ENCODE data around the gene FAM210B.

FAM210B gene

DNA sequence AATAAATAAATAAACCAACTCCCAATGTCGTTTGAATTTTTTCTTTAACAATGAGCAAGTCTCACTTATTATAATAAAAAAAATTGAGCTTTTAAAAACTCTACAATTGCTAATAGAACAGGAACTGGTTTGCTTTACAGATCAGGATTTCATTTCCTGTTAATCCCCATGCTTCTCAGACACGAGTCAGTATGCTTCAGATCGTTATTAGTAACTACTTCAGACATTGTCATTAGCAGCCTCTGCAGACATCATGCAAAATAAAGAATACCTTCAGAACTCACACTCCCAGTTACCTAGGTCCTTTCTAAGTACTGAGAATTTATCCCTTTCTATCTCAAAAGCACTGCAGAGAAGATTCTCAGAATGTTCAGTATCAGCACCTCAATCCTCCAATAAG lies 10.0 kb upstream of the FAM210B start:
- H3K79me2 ChIP-seq (ENCODE audit: control insufficient read depth, low read length), result no peaks in the 10 kb centered on the region
- peaks cover 14% of the 10 kb centered on the region for H3K27me3 ChIP-seq (ENCODE audit: control insufficient read depth, low read length)

DNA sequence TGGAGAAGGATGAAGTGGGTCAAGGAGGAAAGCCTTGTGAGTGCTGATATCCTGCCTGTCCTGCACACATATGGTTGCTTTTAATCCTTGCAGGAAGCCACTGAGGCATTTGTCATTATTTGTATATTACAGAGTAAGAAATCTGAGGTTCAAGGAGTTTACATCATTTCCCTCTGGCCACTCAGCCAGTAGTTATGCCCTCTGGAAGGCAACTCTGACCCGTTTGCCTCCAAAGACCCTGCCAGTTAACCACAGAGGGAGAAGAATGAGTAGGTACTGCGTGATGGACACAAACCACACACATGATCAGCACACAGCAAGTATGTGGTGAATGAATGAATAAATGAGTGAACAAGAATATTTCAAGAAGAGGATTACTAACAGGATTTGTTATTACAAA lies 7.9 kb upstream of the FAM210B start:
- peaks cover 20% of the 10 kb centered on the region for H3K27me3 ChIP-seq (ENCODE audit: control insufficient read depth, low read length)
- no peaks in the 10 kb centered on the region for H3K36me3 ChIP-seq (ENCODE audit: control insufficient read depth, low read length)
- no peaks in the 10 kb centered on the region for H3K9me3 ChIP-seq (ENCODE audit: control insufficient read depth, insufficient read depth, low read length)
- no peaks in the 10 kb centered on the region for H3K79me2 ChIP-seq (ENCODE audit: control insufficient read depth, low read length)
- H3K9me2 ChIP-seq (replicated peaks; ENCODE audit: control insufficient read depth, low read length), result no peaks in the 10 kb centered on the region
- H3K4me2 ChIP-seq (ENCODE audit: low read length), result no peak overlapping the region
- no peak overlapping the region for H3K4me3 ChIP-seq (ENCODE audit: low read length)
- H4K20me1 ChIP-seq (ENCODE audit: control insufficient read depth, insufficient read depth, low read depth, low read length), result no peaks in the 10 kb centered on the region
- no peaks in the 10 kb centered on the region for H3F3A ChIP-seq (ENCODE audit: control insufficient read depth, insufficient read depth)
- TF ChIP-seq, protein P1, sequence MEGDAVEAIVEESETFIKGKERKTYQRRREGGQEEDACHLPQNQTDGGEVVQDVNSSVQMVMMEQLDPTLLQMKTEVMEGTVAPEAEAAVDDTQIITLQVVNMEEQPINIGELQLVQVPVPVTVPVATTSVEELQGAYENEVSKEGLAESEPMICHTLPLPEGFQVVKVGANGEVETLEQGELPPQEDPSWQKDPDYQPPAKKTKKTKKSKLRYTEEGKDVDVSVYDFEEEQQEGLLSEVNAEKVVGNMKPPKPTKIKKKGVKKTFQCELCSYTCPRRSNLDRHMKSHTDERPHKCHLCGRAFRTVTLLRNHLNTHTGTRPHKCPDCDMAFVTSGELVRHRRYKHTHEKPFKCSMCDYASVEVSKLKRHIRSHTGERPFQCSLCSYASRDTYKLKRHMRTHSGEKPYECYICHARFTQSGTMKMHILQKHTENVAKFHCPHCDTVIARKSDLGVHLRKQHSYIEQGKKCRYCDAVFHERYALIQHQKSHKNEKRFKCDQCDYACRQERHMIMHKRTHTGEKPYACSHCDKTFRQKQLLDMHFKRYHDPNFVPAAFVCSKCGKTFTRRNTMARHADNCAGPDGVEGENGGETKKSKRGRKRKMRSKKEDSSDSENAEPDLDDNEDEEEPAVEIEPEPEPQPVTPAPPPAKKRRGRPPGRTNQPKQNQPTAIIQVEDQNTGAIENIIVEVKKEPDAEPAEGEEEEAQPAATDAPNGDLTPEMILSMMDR (IDR thresholded peaks at IDR 0.05; ENCODE audit: low read depth, low read length, poor library complexity, severe bottlenecking), result no peak
- no peak for TF ChIP-seq EZH2phosphoT487 (IDR thresholded peaks at IDR 0.05; ENCODE audit: borderline replicate concordance, low read length)
- H3K4me1 ChIP-seq (ENCODE audit: control insufficient read depth, low read length), result no peaks in the 10 kb centered on the region
- no peak overlapping the region for H3K27ac ChIP-seq (ENCODE audit: low read depth, low read length)

More for the DNA sequence above, 10.0 kb upstream of the FAM210B start:
- H4K20me1 ChIP-seq (ENCODE audit: control insufficient read depth, insufficient read depth, low read depth, low read length), result no peaks in the 10 kb centered on the region
- no peaks in the 10 kb centered on the region for H3K4me1 ChIP-seq (ENCODE audit: control insufficient read depth, low read length)
- H3K4me2 ChIP-seq (ENCODE audit: low read length), result no peak overlapping the region
- H3K36me3 ChIP-seq (ENCODE audit: control insufficient read depth, low read length), result no peaks in the 10 kb centered on the region
- H3K4me3 ChIP-seq (ENCODE audit: low read length), result no peak overlapping the region
- H3K27ac ChIP-seq (ENCODE audit: low read depth, low read length), result no peak overlapping the region
- H3K9me2 ChIP-seq (replicated peaks; ENCODE audit: control insufficient read depth, low read length), result no peaks in the 10 kb centered on the region
- no peaks in the 10 kb centered on the region for H3K9me3 ChIP-seq (ENCODE audit: control insufficient read depth, insufficient read depth, low read length)
- TF ChIP-seq EZH2phosphoT487 (IDR thresholded peaks at IDR 0.05; ENCODE audit: borderline replicate concordance, low read length), result no peak
- TF ChIP-seq, protein P1 (IDR thresholded peaks at IDR 0.05; ENCODE audit: low read depth, low read length, poor library complexity, severe bottlenecking), result no peak
- no peaks in the 10 kb centered on the region for H3F3A ChIP-seq (ENCODE audit: control insufficient read depth, insufficient read depth)

DNA sequence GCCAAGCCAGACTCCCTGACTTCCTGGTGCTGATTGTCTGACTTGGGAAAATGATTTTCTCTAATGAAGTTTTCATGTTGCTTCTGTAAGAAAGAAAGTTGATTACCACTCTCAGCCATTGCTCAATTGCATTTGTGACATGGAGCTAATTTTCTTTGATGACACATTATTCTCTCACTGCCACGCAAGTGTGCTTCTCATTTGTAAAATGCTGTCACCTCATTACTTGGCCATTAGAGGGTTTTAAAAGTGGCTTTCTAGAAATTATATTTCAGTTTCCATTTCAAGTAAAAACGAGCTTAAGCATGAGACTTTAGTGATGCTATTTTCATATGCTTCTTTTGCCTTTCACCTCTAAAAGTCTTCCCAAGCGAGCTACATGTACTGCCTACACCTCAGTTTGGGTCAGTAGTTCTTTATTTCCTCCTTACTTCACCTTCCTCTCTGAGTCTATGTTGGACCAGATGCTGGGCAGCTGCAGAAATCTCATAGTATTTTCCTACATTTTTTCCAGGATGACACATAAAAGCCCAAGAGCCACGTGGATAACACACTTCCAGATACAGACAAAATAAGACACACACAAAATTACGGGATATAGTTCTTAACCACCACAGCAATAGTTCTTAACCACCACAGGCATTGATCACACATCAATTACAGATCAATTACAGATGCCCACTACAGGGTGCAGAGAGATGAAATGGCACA lies 6.3 kb upstream of the FAM210B start:
- Histone ChIP-seq H3K36me3 (ENCODE audit: control insufficient read depth, low read length) (no peaks in the 10 kb centered on the region), H3F3A (ENCODE audit: control insufficient read depth, insufficient read depth) (no peaks in the 10 kb centered on the region), H3K4me2 (ENCODE audit: low read length) (no peak overlapping the region), H3K9me2 (replicated peaks; ENCODE audit: control insufficient read depth, low read length) (no peaks in the 10 kb centered on the region), H3K27me3 (ENCODE audit: control insufficient read depth, low read length) (peaks cover 27% of the 10 kb centered on the region), H3K4me1 (ENCODE audit: control insufficient read depth, low read length) (no peaks in the 10 kb centered on the region), H3K4me3 (ENCODE audit: low read length) (no peak overlapping the region), H4K20me1 (ENCODE audit: control insufficient read depth, insufficient read depth, low read depth, low read length) (no peaks in the 10 kb centered on the region), H3K79me2 (ENCODE audit: control insufficient read depth, low read length) (no peaks in the 10 kb centered on the region), H3K9me3 (ENCODE audit: control insufficient read depth, insufficient read depth, low read length) (no peaks in the 10 kb centered on the region), H3K27ac (ENCODE audit: low read depth, low read length) (no peak overlapping the region)
- no peak for TF ChIP-seq EZH2phosphoT487 (IDR thresholded peaks at IDR 0.05; ENCODE audit: borderline replicate concordance, low read length)
- TF ChIP-seq, protein P1 (IDR thresholded peaks at IDR 0.05; ENCODE audit: low read depth, low read length, poor library complexity, severe bottlenecking), result no peak
